Measurements from ENCODE around the gene THAP5. TPM values are rescaled to one million over a fixed set of nuclear protein-coding genes. Genes with fewer than 3 reads are reported as not detected.

Gene THAP5
- polyA plus RNA-seq, 1 experiment, result 11.4 TPM

- ChIA-PET CTCF (no interaction called here), POLR2A (no interaction called here)
- no peak overlapping the region for H3K27ac ChIP-seq (ENCODE audit: low read depth, low read length)
- H3K27me3 ChIP-seq (ENCODE audit: control insufficient read depth, insufficient read depth, low read length), result peaks cover 2% of the 10 kb centered on the region
- H3K4me3 ChIP-seq (ENCODE audit: low read depth, low read length), result no peak overlapping the region
- H3K9me3 ChIP-seq (ENCODE audit: control insufficient read depth, insufficient read depth, low read length), result no peaks in the 10 kb centered on the region
- DNase-seq (ENCODE audit: low read depth, low spot score), result no peak
- TF ChIP-seq, protein P1, sequence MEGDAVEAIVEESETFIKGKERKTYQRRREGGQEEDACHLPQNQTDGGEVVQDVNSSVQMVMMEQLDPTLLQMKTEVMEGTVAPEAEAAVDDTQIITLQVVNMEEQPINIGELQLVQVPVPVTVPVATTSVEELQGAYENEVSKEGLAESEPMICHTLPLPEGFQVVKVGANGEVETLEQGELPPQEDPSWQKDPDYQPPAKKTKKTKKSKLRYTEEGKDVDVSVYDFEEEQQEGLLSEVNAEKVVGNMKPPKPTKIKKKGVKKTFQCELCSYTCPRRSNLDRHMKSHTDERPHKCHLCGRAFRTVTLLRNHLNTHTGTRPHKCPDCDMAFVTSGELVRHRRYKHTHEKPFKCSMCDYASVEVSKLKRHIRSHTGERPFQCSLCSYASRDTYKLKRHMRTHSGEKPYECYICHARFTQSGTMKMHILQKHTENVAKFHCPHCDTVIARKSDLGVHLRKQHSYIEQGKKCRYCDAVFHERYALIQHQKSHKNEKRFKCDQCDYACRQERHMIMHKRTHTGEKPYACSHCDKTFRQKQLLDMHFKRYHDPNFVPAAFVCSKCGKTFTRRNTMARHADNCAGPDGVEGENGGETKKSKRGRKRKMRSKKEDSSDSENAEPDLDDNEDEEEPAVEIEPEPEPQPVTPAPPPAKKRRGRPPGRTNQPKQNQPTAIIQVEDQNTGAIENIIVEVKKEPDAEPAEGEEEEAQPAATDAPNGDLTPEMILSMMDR (IDR thresholded peaks at IDR 0.05; ENCODE audit: low read depth, low read length), result no peak
Measured at GRCh38 chr7:108535744-108536143, 33.8 kb downstream of the THAP5 start.

DNA sequence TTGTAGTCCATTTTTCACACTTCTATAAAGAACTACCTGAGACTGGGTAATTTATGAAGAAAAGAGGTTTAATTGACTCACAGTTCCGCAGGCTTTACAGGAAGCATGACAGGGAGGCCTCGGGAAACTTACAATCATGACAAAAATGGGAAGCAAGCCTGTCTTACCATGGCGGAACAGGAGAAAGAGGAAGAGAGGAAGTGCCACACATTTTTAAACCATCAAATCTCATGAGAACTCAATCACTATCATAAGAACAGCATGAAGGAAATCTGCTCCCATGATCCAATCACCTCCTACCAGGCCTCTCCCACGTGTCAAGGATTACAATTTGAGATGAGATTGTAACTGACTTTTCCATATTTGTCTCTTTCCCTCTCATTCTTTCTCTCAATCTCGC lies 34.2 kb downstream of the THAP5 start:
- no peak for DNase-seq (ENCODE audit: low read depth, low spot score)
- no peak overlapping the region for H3K4me3 ChIP-seq (ENCODE audit: low read depth, low read length)
- ChIA-PET CTCF (no interaction called here), POLR2A (no interaction called here)
- peaks cover 2% of the 10 kb centered on the region for H3K27me3 ChIP-seq (ENCODE audit: control insufficient read depth, insufficient read depth, low read length)
- H3K9me3 ChIP-seq (ENCODE audit: control insufficient read depth, insufficient read depth, low read length), result no peaks in the 10 kb centered on the region
- H3K27ac ChIP-seq (ENCODE audit: low read depth, low read length), result no peak overlapping the region
- TF ChIP-seq, protein P1 (IDR thresholded peaks at IDR 0.05; ENCODE audit: low read depth, low read length), result no peak

DNA sequence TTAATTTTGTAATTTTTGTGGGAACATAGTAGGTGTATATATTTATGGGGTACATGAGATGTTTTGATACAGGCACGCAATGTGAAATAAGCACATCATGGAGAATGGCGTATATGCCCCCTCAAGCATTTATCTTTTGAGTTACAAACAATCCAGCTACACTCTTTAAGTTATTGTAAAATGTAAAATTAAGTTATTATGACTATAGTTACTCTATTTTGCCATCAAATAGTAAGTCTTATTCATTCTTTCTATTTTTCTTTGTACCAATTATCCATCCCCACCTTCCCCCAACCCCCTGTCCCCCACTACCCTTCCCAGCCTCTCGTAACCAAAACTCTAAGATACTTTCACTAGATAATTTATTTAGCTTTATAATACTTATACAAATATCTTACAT lies 35.8 kb downstream of the THAP5 start:
- CTCF ChIA-PET, result no interaction called here
- Histone ChIP-seq H3K27me3 (ENCODE audit: control insufficient read depth, insufficient read depth, low read length) (peaks cover 2% of the 10 kb centered on the region), H3K9me3 (ENCODE audit: control insufficient read depth, insufficient read depth, low read length) (no peaks in the 10 kb centered on the region), H3K27ac (ENCODE audit: low read depth, low read length) (no peak overlapping the region), H3K4me3 (ENCODE audit: low read depth, low read length) (no peak overlapping the region)
- DNase-seq (ENCODE audit: low read depth, low spot score), result no peak
- TF ChIP-seq, protein P1 (IDR thresholded peaks at IDR 0.05; ENCODE audit: low read depth, low read length), result no peak
- POLR2A ChIA-PET, result no interaction called here

DNA sequence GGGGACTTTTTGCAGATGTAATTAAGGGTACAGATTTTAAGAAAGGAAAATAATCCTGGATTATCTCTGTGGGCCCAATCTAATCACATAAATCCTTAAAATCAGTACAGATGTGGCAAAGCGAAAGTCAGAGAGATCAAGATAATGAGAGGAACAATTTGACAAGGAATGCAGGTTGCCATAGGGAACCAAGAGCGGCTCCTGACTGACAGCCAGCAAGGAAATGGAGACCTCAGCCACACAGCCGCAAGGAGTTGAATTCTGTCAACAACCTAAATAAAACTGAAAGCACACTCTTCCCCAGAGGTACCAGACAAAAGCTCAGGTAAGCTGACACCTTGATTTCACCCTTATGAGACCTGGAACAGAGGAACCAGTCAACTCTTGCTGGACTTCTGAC lies 40.2 kb downstream of the THAP5 start:
- CTCF ChIA-PET, result no interaction called here
- POLR2A ChIA-PET, result no interaction called here

DNA sequence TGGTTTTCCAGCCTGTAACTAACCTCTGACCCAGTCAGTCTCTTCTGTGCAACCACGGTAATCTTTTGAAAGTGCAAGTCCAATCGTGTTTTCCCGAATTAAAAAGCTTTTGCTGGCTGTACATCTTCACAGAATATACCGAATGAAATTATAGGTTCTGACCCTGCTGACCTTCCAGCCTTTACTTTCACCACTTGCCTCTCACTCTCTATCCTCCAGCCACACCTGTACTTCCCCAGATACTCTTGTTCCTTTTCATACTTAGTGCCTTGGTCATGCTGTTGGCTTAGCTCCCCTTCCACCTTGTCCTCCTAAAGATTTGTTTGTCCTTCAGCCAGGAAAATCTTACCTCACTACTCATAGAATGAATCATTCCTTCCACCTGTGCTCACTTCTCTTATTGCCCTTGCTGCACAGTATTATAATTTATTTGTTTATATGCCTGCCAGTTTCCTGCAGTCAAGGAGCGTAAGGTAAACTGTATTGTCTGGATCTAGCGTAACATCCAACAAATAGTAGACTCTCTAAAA lies 41.3 kb downstream of the THAP5 start:
- no peaks in the 10 kb centered on the region for H3K27me3 ChIP-seq (ENCODE audit: control insufficient read depth, insufficient read depth, low read length)
- H3K4me3 ChIP-seq (ENCODE audit: low read depth, low read length), result no peak overlapping the region
- ChIA-PET CTCF (interaction anchor here (5.6 kb wide), 1 partner anchor 31 kb away, joined by 60 read pairs; no protein-coding TSS in a partner anchor), POLR2A (no interaction called here)
- DNase-seq (ENCODE audit: low read depth, low spot score), result no peak
- no peak overlapping the region for H3K27ac ChIP-seq (ENCODE audit: low read depth, low read length)
- no peaks in the 10 kb centered on the region; the same call in 1 of the 2 replicates for H3K9me3 ChIP-seq (ENCODE audit: control insufficient read depth, insufficient read depth, low read length)
- TF ChIP-seq, protein P1 (IDR thresholded peaks at IDR 0.05; ENCODE audit: low read depth, low read length), result no peak

More for the DNA sequence above, 40.2 kb downstream of the THAP5 start:
- Histone ChIP-seq H3K4me3 (ENCODE audit: low read depth, low read length) (no peak overlapping the region), H3K9me3 (ENCODE audit: control insufficient read depth, insufficient read depth, low read length) (no peaks in the 10 kb centered on the region; the same call in 1 of the 2 replicates), H3K27ac (ENCODE audit: low read depth, low read length) (no peak overlapping the region), H3K27me3 (ENCODE audit: control insufficient read depth, insufficient read depth, low read length) (no peaks in the 10 kb centered on the region)
- DNase-seq (ENCODE audit: low read depth, low spot score), result no peak
- TF ChIP-seq, protein P1 (IDR thresholded peaks at IDR 0.05; ENCODE audit: low read depth, low read length), result no peak

Data from AG04450 (cell line).